Loucy (cell line): ENCODE measurements around the gene PDE11A.

Experiments used
- H2AFZ ChIP-seq: fragments of 200-600 bp; sonication (generic); 2 replicates; pipeline ENCODE4 v1.6.0; 2016; ENCODE audit warnings: antibody characterized with exemption, mild to moderate bottlenecking, low read length, moderate library complexity
- H3F3A ChIP-seq: fragments of 200-600 bp; 2 replicates; pipeline ENCODE4 v1.6.0; 2016; ENCODE audit warnings: antibody characterized with exemption, low read depth, mild to moderate bottlenecking
- H3K27me3 ChIP-seq: fragments of 200-600 bp; sonication (generic); 2 replicates; pipeline ENCODE4 v1.6.1; 2014; ENCODE audit warnings: low read length, mild to moderate bottlenecking; ENCODE audit not compliant: insufficient read depth, poor library complexity, severe bottlenecking
- H3K36me3 ChIP-seq: fragments of 200-600 bp; sonication (generic); 2 replicates; pipeline ENCODE4 v1.6.1; 2016; ENCODE audit warnings: low read length; ENCODE audit not compliant: insufficient read depth
- H3K4me1 ChIP-seq: fragments of 200-600 bp; sonication (generic); 2 replicates; pipeline ENCODE4 v1.5.1; 2014; ENCODE audit warnings: low read length, mild to moderate bottlenecking; ENCODE audit not compliant: insufficient read depth, poor library complexity, severe bottlenecking
- H3K4me2 ChIP-seq: fragments of 200-600 bp; sonication (generic); 2 replicates; pipeline ENCODE4 v1.6.0; 2014; ENCODE audit warnings: antibody characterized with exemption, low read length, low read depth, mild to moderate bottlenecking; ENCODE audit not compliant: poor library complexity, severe bottlenecking
- H3K4me3 ChIP-seq: fragments of 200-600 bp; sonication (generic); 2 replicates; pipeline ENCODE4 v1.5.1; 2014; ENCODE audit warnings: low read length, mild to moderate bottlenecking, mixed read lengths; ENCODE audit not compliant: poor library complexity, severe bottlenecking
- H3K79me2 ChIP-seq: fragments of 200-600 bp; sonication (generic); 2 replicates; pipeline ENCODE4 v1.6.1; 2014; ENCODE audit warnings: low read length; ENCODE audit not compliant: insufficient read depth
- H3K9ac ChIP-seq: fragments of 200-600 bp; sonication (generic); 2 replicates; pipeline ENCODE4 v1.6.0; 2014; ENCODE audit warnings: mild to moderate bottlenecking, low read depth, low read length, moderate library complexity; ENCODE audit not compliant: poor library complexity, severe bottlenecking
- H3K9me2 ChIP-seq: fragments of 200-600 bp; sonication (generic); replicated peaks from 2 replicates; pipeline ENCODE4 v1.6.1; 2016; ENCODE audit warnings: low read depth, low read length, mixed read lengths
- H3K9me3 ChIP-seq: fragments of 200-600 bp; sonication (generic); 2 replicates; pipeline ENCODE4 v1.6.1; 2014; ENCODE audit warnings: mild to moderate bottlenecking, antibody characterized with exemption, low read length, low read depth; ENCODE audit not compliant: insufficient read depth
- H4K20me1 ChIP-seq: fragments of 200-600 bp; sonication (generic); 2 replicates; pipeline ENCODE4 v1.6.0; 2014; ENCODE audit warnings: antibody characterized with exemption, low read length, mild to moderate bottlenecking; ENCODE audit not compliant: insufficient read depth, poor library complexity, severe bottlenecking
- CTCF ChIP-seq: fragments of 200-600 bp; sonication (generic); conservative IDR thresholded peaks from 2 replicates; pipeline ENCODE4 v1.5.1; 2014; ENCODE audit warnings: mild to moderate bottlenecking, antibody characterized with exemption, low read length
- EZH2phosphoT487 ChIP-seq: fragments of 200-600 bp; IDR thresholded peaks from 2 replicates; pipeline ENCODE4 v1.6.1; 2018; ENCODE audit warnings: antibody characterized with exemption, mild to moderate bottlenecking, moderate library complexity, borderline replicate concordance

Gene PDE11A

GRCh38 chr2:177682006-177682405 lies 390.6 kb downstream of the PDE11A start:
- no peak overlapping the region for H2AFZ ChIP-seq
- H3K9ac ChIP-seq = no peak overlapping the region
- H3K9me2 ChIP-seq = no peaks in the 10 kb centered on the region
- no peaks in the 10 kb centered on the region for H3F3A ChIP-seq
- peaks cover 33% of the 10 kb centered on the region for H3K4me1 ChIP-seq
- H3K36me3 ChIP-seq = no peaks in the 10 kb centered on the region
- no peaks in the 10 kb centered on the region for H4K20me1 ChIP-seq
- H3K4me2 ChIP-seq = no peak overlapping the region
- no peaks in the 10 kb centered on the region for H3K27me3 ChIP-seq
- no peaks in the 10 kb centered on the region for H3K79me2 ChIP-seq
- TF ChIP-seq CTCF = no peak
- TF ChIP-seq EZH2phosphoT487 = no peak
- no peak overlapping the region for H3K4me3 ChIP-seq
- no peaks in the 10 kb centered on the region for H3K9me3 ChIP-seq

GRCh38 chr2:177680866-177681712 lies 391.5 kb downstream of the PDE11A start:
- no peak overlapping the region for H3K4me2 ChIP-seq
- H3K9ac ChIP-seq = no peak overlapping the region
- H2AFZ ChIP-seq = no peak overlapping the region
- no peaks in the 10 kb centered on the region for H3K9me2 ChIP-seq
- no peaks in the 10 kb centered on the region for H3K79me2 ChIP-seq
- TF ChIP-seq EZH2phosphoT487 = no peak
- TF ChIP-seq CTCF = no peak
- H3K27me3 ChIP-seq = no peaks in the 10 kb centered on the region
- H3F3A ChIP-seq = no peaks in the 10 kb centered on the region
- no peaks in the 10 kb centered on the region for H3K9me3 ChIP-seq
- H3K4me1 ChIP-seq = peaks cover 36% of the 10 kb centered on the region
- H3K4me3 ChIP-seq = no peak overlapping the region
- H4K20me1 ChIP-seq = no peaks in the 10 kb centered on the region
- no peaks in the 10 kb centered on the region for H3K36me3 ChIP-seq

GRCh38 chr2:177679611-177680605 lies 392.7 kb downstream of the PDE11A start:
- H4K20me1 ChIP-seq = no peaks in the 10 kb centered on the region
- H3K79me2 ChIP-seq = no peaks in the 10 kb centered on the region
- peaks cover 46% of the 10 kb centered on the region for H3K4me1 ChIP-seq
- H3K27me3 ChIP-seq = no peaks in the 10 kb centered on the region
- no peaks in the 10 kb centered on the region for H3K9me3 ChIP-seq
- peak overlapping the region; percentile 26 for H3K9ac ChIP-seq
- H3K4me2 ChIP-seq = peak overlapping the region; percentile 42
- H3F3A ChIP-seq = no peaks in the 10 kb centered on the region
- no peaks in the 10 kb centered on the region for H3K9me2 ChIP-seq
- H3K36me3 ChIP-seq = no peaks in the 10 kb centered on the region
- H3K4me3 ChIP-seq = peak overlapping the region; percentile 6
- peak overlapping the region; percentile 82 for H2AFZ ChIP-seq
- no peak for TF ChIP-seq EZH2phosphoT487
- TF ChIP-seq CTCF = no peak
